ENCODE results near the gene FUNDC1.
"Not testable (repeated sequence)": the region's sequence is repeated elsewhere in the genome, so short reads cannot be mapped to it uniquely, and the experiment has no call there.

The FUNDC1 gene

DNA sequence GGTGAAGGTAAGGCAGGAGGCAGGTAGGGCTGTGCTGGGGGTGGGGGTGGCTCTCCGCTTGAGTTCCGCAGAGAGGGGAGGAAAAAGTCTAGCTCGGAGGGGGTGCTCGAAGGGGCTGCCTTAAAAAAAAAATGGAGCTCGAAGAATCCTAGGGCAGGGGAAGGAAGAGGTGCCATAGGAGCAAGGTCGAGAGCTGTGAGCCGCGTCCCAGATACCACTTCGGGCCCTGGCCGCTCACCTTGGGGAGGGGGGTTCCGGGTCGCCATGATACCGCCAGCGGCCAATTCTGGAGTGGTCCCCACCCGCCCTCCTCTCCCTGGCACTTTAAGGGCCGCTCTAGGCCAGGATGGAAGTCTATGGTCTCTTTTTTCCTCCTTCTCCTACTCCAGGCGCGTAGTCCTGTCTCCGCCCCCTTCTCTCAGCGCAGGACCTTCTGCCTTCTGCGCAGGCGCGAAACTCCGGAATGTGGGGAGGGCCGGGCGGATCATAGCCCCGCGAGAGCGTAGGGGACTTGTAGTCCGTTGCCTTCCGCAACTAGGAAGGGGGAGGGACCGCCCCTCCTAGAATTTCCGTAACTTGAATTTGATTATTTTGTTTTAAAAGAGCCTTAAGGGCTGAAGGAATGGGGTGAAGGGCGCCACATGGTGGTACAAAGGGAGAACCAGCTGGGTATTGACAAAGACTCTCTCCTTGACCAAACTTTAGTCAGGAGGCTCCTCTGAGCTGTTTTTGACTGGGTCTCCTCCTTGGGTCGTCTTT lies at the start of gene FUNDC1:
Gene FUNDC1 (minus strand): TSS at position 293 of the 759 bp plus-strand sequence. CDS start 27 bp downstream, at position 266.
- DNase-seq (ENCODE audit: low read depth in 3 of 3, low spot score in 1 of 3) = peak; percentile 74 to 90 (median 80)

DNA sequence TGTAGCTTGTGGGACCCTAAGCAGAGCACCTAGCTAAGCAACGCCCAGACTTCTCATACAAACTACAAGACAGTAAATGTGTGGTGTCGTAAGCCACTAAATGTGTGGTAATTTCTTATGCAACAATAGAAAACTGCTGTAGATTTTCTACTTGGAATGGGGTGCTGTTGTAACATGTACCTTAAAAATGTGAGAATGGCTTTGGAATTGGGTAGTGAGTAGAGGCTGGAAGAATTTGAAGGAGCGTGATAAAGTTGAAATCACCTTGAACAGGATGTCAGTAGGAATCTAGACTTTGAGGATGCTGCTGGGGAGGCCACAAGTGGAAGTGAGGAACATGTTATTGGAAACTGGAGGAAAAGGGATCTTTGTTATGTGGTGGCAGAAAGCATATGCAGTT lies 43.2 kb upstream of the FUNDC1 start:
- no peak for DNase-seq (ENCODE audit: low read depth in 3 of 3, low spot score in 1 of 3)

GRCh38 chrX:44580466-44580865 lies 37.8 kb upstream of the FUNDC1 start:
- DNase-seq (ENCODE audit: low read depth in 3 of 3, low spot score in 1 of 3) = no peak

GRCh38 chrX:44572340-44572938 lies 29.8 kb upstream of the FUNDC1 start:
- DNase-seq (ENCODE audit: low read depth in 3 of 3, low spot score in 1 of 3) = no peak

GRCh38 chrX:44570522-44570921 lies 27.9 kb upstream of the FUNDC1 start:
- no peak for DNase-seq (ENCODE audit: low read depth in 3 of 3, low spot score in 1 of 3)

DNA sequence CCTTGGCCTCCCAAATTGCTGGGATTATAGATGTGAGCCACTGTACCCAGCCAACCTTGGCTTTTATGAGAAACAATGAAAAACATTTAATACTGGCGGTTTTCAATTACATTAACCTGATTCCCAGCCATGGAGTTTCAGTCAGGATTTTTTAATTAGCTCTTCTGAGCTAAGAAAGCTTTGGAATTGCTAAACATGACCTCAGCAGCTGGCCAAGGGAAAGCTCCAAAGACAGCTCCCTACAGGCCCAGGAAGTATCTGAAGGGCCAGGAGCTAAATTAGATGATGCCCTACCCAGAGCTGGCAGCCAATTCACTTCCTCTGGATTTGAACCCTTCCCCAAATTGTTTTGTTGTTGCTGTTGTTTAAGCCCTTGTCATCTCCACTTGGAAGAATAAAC lies 26.5 kb upstream of the FUNDC1 start:
- DNase-seq (ENCODE audit: low read depth in 3 of 3, low spot score in 1 of 3) = no peak

GRCh38 chrX:44568196-44568595 lies 25.5 kb upstream of the FUNDC1 start:
- no peak for DNase-seq (ENCODE audit: low read depth in 3 of 3, low spot score in 1 of 3)

- DNase-seq (ENCODE audit: low read depth in 3 of 3, low spot score in 1 of 3) = not testable (repeated sequence)
These were observed 19.2 kb upstream of the FUNDC1 start for GRCh38 chrX:44561896-44562295.

DNA sequence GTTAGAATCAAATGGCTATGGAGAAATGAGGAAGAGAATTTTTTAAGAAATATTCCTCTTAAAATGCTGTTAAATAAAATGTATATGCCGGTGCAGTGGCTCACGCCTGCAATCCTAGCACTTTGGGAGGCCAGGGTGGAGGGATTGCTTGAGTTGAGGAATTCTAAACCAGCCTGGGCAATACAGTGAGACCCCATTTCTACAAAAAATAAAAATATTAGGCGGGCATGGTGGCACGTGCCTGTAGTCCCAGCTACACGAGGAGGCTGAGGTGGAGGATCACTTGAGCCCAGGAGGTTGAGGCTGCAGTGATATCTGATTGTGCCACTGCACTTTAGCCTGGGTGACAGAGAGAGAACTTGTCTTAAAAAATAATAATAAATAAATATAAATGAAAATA lies 7.9 kb upstream of the FUNDC1 start:
- DNase-seq (ENCODE audit: low read depth in 3 of 3, low spot score in 1 of 3) = no peak

DNA sequence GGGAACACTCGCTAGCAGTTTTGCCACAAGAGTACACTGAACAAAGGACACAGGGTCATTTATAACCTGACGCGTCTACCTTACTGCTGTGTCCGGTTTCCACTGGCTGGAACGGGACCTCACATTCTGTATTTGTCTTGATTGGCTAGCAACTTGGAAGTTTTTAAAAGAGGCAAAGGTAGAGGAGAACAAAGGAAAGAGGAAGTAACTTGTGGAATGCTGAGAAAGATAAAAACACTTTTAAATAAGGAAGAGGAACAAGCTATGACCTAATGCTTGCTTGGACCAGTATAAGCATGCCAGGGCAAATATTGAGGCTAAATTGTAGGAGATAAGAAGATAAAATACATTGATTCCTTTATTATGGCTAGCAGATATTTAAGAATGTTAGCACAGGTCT lies 2.8 kb upstream of the FUNDC1 start:
- DNase-seq (ENCODE audit: low read depth in 3 of 3, low spot score in 1 of 3) = not testable (repeated sequence)

DNA sequence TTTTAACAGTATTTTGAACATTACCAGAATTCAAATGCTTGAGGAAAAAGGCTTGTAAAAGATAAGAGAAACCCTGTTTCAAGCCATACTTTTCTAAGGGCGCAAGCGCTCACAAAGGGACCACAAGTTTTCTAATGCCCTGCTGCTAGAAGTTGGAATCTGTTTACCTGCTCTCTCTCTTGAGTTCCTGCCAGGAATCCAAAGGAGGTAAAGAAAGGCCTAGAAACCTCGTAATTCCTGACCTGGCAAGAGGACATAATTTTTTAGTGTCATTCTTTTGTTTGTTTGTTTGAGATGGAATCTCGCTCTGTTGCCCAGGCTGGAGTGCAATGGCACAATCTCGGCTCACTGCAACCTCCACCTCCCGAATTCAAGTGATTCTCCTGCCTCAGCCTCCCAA lies 1.4 kb upstream of the FUNDC1 start:
- DNase-seq (ENCODE audit: low read depth in 3 of 3, low spot score in 1 of 3) = no peak

GRCh38 chrX:44536198-44536597 lies 6.5 kb downstream of the FUNDC1 start:
- no peak for DNase-seq (ENCODE audit: low read depth in 3 of 3, low spot score in 1 of 3)

- DNase-seq (ENCODE audit: low read depth in 3 of 3, low spot score in 1 of 3) = no peak
These were observed 13.3 kb downstream of the FUNDC1 start for GRCh38 chrX:44529310-44529709.

DNA sequence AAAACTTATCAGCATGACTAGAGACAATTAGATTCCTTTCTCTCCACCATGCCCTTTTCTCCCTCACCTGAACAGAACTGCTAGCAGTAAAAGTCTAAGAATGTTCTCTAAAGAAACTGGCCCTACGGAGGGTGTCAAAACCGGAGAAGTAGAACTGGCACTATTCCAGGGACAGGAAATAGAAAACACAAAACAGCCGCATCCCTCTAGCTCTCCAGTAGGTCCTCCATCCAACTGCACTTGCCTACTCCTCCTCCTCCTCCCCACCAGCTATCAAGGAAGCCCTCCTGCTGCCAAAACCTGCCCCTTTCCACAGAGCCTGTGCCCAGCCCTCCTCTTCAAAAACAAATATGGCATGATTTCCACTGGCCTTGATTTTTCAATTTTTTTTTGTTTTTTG lies 28.4 kb downstream of the FUNDC1 start:
- no peak for DNase-seq (ENCODE audit: low read depth in 3 of 3, low spot score in 1 of 3)

GRCh38 chrX:44507292-44507691 lies 35.4 kb downstream of the FUNDC1 start:
- DNase-seq (ENCODE audit: low read depth in 3 of 3, low spot score in 1 of 3) = no peak

DNA sequence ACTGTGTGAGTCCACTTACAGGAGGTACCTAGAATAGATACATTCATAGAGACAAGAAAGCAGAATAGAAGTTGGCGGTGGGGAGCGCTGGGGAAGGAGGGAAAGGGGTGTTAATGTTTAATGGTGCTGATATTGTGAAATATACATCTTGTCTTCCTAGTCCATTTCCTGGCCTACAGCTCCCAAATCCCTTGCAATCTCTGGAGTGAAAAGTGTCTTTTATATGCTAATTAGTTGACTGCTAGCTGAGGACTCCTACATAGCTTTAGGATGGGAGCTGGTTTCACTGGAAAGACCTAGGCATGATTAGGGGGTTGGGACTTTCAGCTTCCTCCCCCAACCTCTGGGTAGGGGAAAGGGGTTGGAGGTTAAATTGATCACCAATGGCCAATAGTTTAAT lies 36.0 kb downstream of the FUNDC1 start:
- no peak for DNase-seq (ENCODE audit: low read depth in 3 of 3, low spot score in 1 of 3)

- no peak for DNase-seq (ENCODE audit: low read depth in 3 of 3, low spot score in 1 of 3)
These were observed 39.1 kb downstream of the FUNDC1 start for GRCh38 chrX:44503560-44503959.

GRCh38 chrX:44495091-44495490 lies 47.6 kb downstream of the FUNDC1 start:
- no peak for DNase-seq (ENCODE audit: low read depth in 3 of 3, low spot score in 1 of 3)

GRCh38 chrX:44494357-44494756 lies 48.3 kb downstream of the FUNDC1 start:
- no peak for DNase-seq (ENCODE audit: low read depth in 3 of 3, low spot score in 1 of 3)

GRCh38 chrX:44489515-44489914 lies 53.1 kb downstream of the FUNDC1 start:
- DNase-seq (ENCODE audit: low read depth in 3 of 3, low spot score in 1 of 3) = no peak

- DNase-seq (ENCODE audit: low read depth in 3 of 3, low spot score in 1 of 3) = no peak
These were observed 58.0 kb downstream of the FUNDC1 start for GRCh38 chrX:44484607-44485146.

GRCh38 chrX:44483965-44484606 lies 58.6 kb downstream of the FUNDC1 start:
- DNase-seq (ENCODE audit: low read depth in 3 of 3, low spot score in 1 of 3) = no peak
